Smooth muscle cell (in vitro differentiated cells): Measurements from ENCODE around the gene NFAT5. TPM values are rescaled to one million over a fixed set of nuclear protein-coding genes. Genes with fewer than 3 reads are reported as not detected.

Experiments
- DNase-seq: peaks from one replicate; lab custom pipeline; 2025; ENCODE audit not compliant: unreplicated experiment; lab: John Stamatoyannopoulos, UW
- H2AFZ ChIP-seq: fragments of 200-600 bp; sonication (generic); 2 replicates; pipeline ENCODE4 v1.6.0; 2016; ENCODE audit warnings: antibody characterized with exemption, low read depth, mild to moderate bottlenecking
- H3F3A ChIP-seq: fragments of 200-600 bp; sonication (generic); 2 replicates; pipeline ENCODE4 v1.6.0; 2017; ENCODE audit warnings: antibody characterized with exemption, low read depth
- H3K27ac ChIP-seq: fragments of 200-600 bp; sonication (generic); 2 replicates; pipeline ENCODE4 v1.5.1; 2016; ENCODE audit warnings: low read depth, mild to moderate bottlenecking
- H3K27me3 ChIP-seq: fragments of 200-600 bp; sonication (generic); 2 replicates; pipeline ENCODE4 v1.6.1; 2016; ENCODE audit warnings: low read depth, mild to moderate bottlenecking
- H3K36me3 ChIP-seq: fragments of 200-600 bp; sonication (generic); 2 replicates; pipeline ENCODE4 v1.5.1; 2016; ENCODE audit warnings: low read depth
- H3K4me1 ChIP-seq: fragments of 200-600 bp; sonication (generic); 2 replicates; pipeline ENCODE4 v1.5.1; 2016; ENCODE audit warnings: low read depth
- H3K4me2 ChIP-seq: fragments of 200-600 bp; sonication (generic); 2 replicates; pipeline ENCODE4 v1.6.0; 2016; ENCODE audit warnings: mild to moderate bottlenecking
- H3K4me3 ChIP-seq: fragments of 200-600 bp; sonication (generic); 2 replicates; pipeline ENCODE4 v1.5.1; 2016; ENCODE audit warnings: mild to moderate bottlenecking
- H3K79me2 ChIP-seq: fragments of 200-600 bp; sonication (generic); 2 replicates; pipeline ENCODE4 v1.6.0; 2016; ENCODE audit warnings: low read depth, mild to moderate bottlenecking
- H3K9ac ChIP-seq: fragments of 200-600 bp; sonication (generic); 2 replicates; pipeline ENCODE4 v1.6.0; 2016; ENCODE audit warnings: low read depth
- H3K9me3 ChIP-seq: fragments of 200-600 bp; sonication (generic); replicated peaks from 2 replicates; pipeline ENCODE4 v1.5.1; 2016; ENCODE audit warnings: low read depth
- H4K20me1 ChIP-seq: fragments of 200-600 bp; sonication (generic); 2 replicates; pipeline ENCODE4 v1.6.0; 2016; ENCODE audit warnings: low read depth
- WGBS: methylation state at CpG from one replicate; pipeline ENCODE4 v1.1.7; 2016; ENCODE audit warnings: low lambda C conversion rate; 5-methylcytosine and 5-hydroxymethylcytosine counted together
- polyA plus RNA-seq: library from polyadenylated mRNA; unstranded; fragments of >200 nt; fragmentation: Nextera tagmentation; extraction: Ambion mirVana; gene quantifications from 2 replicates; pipeline ENCODE4 v1.2.1, GENCODE V29; 2016
- total RNA-seq: library from RNA; depleted of rRNA; stranded (reverse); fragments of >200 nt; gene quantifications from 2 replicates; pipeline ENCODE4 v1.2.3, GENCODE V29; 2014
- TF ChIP-seq, protein P1 (sequence below): fragments of 200-600 bp; sonication (generic); IDR thresholded peaks from 2 replicates; pipeline ENCODE4 v1.5.1; 2017; ENCODE audit warnings: borderline replicate concordance, mild to moderate bottlenecking, antibody characterized with exemption; ENCODE audit not compliant: insufficient read depth, poor library complexity, severe bottlenecking

The NFAT5 gene
- total and polyA plus RNA-seq, 2 experiments from 2014 or later, result 4.2 to 44.3 TPM

DNA sequence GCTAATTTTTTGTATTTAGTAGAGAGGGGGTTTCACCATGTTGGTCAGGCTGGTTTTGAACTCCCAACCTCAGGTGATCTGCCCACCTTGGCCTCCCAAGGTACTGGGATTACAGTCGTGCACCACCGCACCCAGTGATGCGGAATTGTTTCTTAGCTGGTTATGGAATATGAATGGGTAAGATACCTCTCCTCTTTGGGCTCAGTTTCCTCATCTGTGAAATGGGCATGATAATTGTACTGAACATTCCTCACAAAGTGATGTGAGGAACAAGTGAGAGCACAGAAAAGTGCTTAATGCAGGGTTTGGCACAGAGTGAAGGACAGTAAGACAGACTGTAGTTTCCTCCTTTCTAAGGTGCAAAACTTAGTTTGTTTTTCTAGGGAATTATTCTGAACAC lies 31.0 kb upstream of the NFAT5 start:
- Histone ChIP-seq H3K36me3 (no peaks in the 10 kb centered on the region), H3K79me2 (no peaks in the 10 kb centered on the region), H3K4me1 (peaks cover 7% of the 10 kb centered on the region), H3F3A (peaks cover 3% of the 10 kb centered on the region), H3K4me2 (peak overlapping the region; percentile 54), H3K9ac (no peak overlapping the region), H3K27ac (no peak overlapping the region), H2AFZ (no peak overlapping the region), H4K20me1 (no peaks in the 10 kb centered on the region), H3K27me3 (no peaks in the 10 kb centered on the region), H3K4me3 (no peak overlapping the region), H3K9me3 (no peaks in the 10 kb centered on the region)
- no peak for DNase-seq
- TF ChIP-seq, protein P1, sequence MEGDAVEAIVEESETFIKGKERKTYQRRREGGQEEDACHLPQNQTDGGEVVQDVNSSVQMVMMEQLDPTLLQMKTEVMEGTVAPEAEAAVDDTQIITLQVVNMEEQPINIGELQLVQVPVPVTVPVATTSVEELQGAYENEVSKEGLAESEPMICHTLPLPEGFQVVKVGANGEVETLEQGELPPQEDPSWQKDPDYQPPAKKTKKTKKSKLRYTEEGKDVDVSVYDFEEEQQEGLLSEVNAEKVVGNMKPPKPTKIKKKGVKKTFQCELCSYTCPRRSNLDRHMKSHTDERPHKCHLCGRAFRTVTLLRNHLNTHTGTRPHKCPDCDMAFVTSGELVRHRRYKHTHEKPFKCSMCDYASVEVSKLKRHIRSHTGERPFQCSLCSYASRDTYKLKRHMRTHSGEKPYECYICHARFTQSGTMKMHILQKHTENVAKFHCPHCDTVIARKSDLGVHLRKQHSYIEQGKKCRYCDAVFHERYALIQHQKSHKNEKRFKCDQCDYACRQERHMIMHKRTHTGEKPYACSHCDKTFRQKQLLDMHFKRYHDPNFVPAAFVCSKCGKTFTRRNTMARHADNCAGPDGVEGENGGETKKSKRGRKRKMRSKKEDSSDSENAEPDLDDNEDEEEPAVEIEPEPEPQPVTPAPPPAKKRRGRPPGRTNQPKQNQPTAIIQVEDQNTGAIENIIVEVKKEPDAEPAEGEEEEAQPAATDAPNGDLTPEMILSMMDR, result no peak
- WGBS, result 95% methylated on average over 3 of the region's 3 CpGs

DNA sequence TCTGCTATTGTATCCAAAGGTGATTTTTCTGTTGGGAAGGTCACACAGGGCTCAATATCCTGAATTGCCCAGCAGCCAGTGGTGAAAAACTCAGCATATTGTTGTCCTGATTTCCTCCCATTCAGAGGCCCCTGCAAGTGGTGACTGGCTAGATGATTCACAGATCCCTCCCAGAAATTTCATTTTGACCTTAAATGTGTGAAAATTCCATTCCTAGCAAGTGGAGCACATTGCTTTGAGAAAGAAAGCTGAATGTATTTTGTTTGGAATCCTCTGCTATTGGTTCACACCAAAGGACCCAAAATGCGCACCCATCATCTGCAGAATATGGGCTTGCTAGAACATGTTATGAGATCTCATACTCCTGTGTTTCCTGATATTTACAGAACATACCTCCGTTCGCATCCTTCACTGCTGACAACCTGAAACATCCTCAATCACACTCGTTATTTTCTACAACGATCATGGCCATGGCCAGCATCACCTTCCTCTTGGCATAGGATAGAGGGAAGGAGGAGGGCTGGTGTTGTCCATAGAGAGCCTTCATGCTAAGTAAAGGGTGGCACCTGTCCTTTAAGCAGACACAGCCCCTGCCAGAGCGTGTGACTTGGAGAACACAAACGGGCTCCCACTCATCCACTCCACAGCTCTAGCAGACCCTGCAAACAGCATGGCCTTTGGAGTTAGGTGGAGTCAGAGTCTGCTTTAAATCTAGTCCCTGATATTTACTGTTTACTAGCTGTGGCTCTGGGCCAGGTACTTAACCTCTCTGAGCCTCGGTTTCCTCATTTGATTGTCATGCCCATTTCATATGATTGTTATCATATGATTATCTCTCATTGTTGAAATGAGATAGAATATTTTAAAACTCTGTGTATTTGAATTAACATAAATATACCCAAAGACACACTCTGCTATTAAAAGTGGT lies 30.4 kb upstream of the NFAT5 start:
- no peak overlapping the region for H3K9ac ChIP-seq
- peaks cover 4% of the 10 kb centered on the region for H3K4me1 ChIP-seq
- no peak overlapping the region for H3K4me3 ChIP-seq
- H3K9me3 ChIP-seq, result no peaks in the 10 kb centered on the region
- H3F3A ChIP-seq, result no peaks in the 10 kb centered on the region
- no peak overlapping the region for H2AFZ ChIP-seq
- H3K4me2 ChIP-seq, result peak overlapping the region; percentile 54
- H3K79me2 ChIP-seq, result no peaks in the 10 kb centered on the region
- H4K20me1 ChIP-seq, result no peaks in the 10 kb centered on the region
- TF ChIP-seq, protein P1, result no peak
- no peaks in the 10 kb centered on the region for H3K36me3 ChIP-seq
- no peak overlapping the region for H3K27ac ChIP-seq
- no peaks in the 10 kb centered on the region for H3K27me3 ChIP-seq
- no peak for DNase-seq
- 83% methylated on average over 8 of the region's 8 CpGs for WGBS

DNA sequence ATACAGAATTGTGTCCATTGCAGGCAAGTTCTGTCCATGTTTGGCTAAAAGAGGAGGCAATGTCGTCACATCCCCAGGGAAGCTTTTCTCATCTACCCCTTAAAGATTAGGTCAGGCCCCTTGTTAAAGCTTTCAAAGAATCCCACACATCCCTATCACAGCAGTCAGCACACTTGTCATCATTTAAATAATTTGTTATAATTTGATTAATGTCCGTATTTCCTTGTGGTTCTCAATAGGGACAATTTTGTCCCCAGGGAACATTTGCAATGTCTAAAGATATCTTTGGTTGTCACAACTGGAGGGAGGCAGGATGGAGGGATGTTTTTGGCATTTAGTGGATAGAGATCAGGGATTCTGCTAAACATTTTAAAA lies 28.1 kb upstream of the NFAT5 start:
- Histone ChIP-seq H3K4me3 (no peak overlapping the region), H2AFZ (no peak overlapping the region), H3K4me2 (no peak overlapping the region), H3K9me3 (no peaks in the 10 kb centered on the region), H3K79me2 (no peaks in the 10 kb centered on the region), H3K4me1 (no peaks in the 10 kb centered on the region), H3K27me3 (no peaks in the 10 kb centered on the region), H3K36me3 (no peaks in the 10 kb centered on the region), H3K27ac (no peak overlapping the region), H3F3A (no peaks in the 10 kb centered on the region), H3K9ac (no peak overlapping the region), H4K20me1 (no peaks in the 10 kb centered on the region)
- TF ChIP-seq, protein P1, result no peak
- WGBS, result 76% methylated on average over 2 of the region's 2 CpGs
- DNase-seq, result no peak
